ENCODE results near the gene ETV4. TPM values are rescaled to one million over a fixed set of nuclear protein-coding genes. Genes with fewer than 3 reads are reported as not detected.

ETV4 gene
- total and polyA plus RNA-seq, 2 experiments from 2014 or later, result 2.8 to 3.5 TPM

DNA sequence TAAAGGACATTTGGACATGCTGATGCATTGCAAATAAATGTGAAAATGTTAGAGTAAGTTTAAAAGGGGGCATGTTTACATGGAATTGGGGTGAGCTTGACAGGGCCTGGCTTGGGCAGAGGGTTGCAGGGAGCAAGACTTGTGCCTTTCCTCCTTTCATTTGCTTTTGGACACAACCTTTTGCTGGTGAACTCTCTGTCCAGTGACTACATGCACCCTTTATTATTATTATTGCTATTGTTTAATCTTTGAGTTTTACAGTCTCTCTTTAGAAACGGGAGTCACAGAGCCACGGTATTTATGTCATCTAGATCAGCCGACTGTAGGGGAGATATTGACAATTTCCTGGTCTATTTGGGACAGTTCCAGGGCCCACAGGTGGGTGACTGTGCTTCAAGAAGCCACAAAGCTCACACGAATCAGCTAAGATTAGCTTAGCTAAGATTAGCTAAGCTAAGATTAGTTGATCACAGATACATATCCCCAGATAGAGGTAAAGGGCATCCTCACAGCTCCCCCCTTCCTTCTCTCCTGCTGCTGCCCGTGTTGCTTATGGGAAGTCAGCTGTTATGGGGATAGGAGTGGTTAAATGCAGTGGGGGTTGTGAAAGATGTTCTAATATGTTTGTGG, 28.9 kb upstream of the ETV4 start:
- H3K36me3 ChIP-seq (ENCODE audit: low read depth), result no peaks in the 10 kb centered on the region
- no peaks in the 10 kb centered on the region for H4K20me1 ChIP-seq (ENCODE audit: insufficient read depth)
- no peak overlapping the region for H3K27ac ChIP-seq
- no peak overlapping the region for H3K9ac ChIP-seq
- 37 to 39% methylated on average over 5 of the region's 5 CpGs for WGBS, 2 experiments (ENCODE audit: low coverage in 1 of 2, low lambda C conversion rate in 2 of 2, missing lambda C conversion rate in 2 of 2)
- in situ Hi-C loops (cut with MboI), result loop anchor here (5.0 kb wide), 1 partner anchor 97 kb away; no protein-coding TSS in a partner anchor
- DNase-seq, result no peak
- no peak overlapping the region for H3K4me3 ChIP-seq
- no peak overlapping the region for H3K4me2 ChIP-seq (ENCODE audit: unreplicated experiment)
- TF ChIP-seq EZH2phosphoT487 (IDR thresholded peaks at IDR 0.05; ENCODE audit: insufficient read depth, low read depth) (no peak), EZH2 (IDR thresholded peaks at IDR 0.05; ENCODE audit: insufficient read depth, poor library complexity, severe bottlenecking) (no peak)
- H3F3A ChIP-seq (ENCODE audit: insufficient read depth), result peaks cover 10% of the 10 kb centered on the region
- H3K9me2 ChIP-seq (ENCODE audit: insufficient read depth), result no peaks in the 10 kb centered on the region
- H3K27me3 ChIP-seq (replicated peaks; ENCODE audit: insufficient read depth), result no peaks in the 10 kb centered on the region
- no peak overlapping the region for H2AFZ ChIP-seq
- no peaks in the 10 kb centered on the region for H3K79me2 ChIP-seq (ENCODE audit: insufficient read depth)
- H3K9me3 ChIP-seq (ENCODE audit: low read depth), result no peaks in the 10 kb centered on the region
- H3K4me1 ChIP-seq (ENCODE audit: insufficient read depth), result peaks cover 24% of the 10 kb centered on the region

DNA sequence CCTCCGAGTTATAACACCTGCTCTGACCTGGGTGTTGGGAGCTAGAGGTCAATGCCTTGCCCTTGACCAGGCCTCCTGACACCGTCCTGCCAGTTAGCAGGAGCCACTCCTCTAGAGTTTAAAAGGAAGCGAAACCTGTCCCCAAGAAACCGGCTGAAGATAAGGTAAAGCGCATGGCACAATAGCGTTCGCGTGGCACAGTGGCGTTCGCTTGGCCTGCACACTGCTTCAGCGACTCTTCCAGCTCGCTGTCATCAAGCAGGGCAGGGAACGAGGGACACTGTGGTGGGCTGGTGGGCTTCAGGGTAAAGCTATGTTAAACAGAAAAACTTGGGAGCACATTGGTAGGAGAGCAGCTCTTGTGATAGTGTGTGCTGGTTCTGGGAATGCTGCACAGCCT, 28.2 kb upstream of the ETV4 start:
- no peaks in the 10 kb centered on the region for H3K9me3 ChIP-seq (ENCODE audit: low read depth)
- 68 to 79% methylated on average over 13 of the region's 13 CpGs for WGBS, 2 experiments (ENCODE audit: low coverage in 1 of 2, low lambda C conversion rate in 2 of 2, missing lambda C conversion rate in 2 of 2)
- peaks cover 13% of the 10 kb centered on the region for H3F3A ChIP-seq (ENCODE audit: insufficient read depth)
- H3K9ac ChIP-seq, result no peak overlapping the region
- no peak overlapping the region for H3K4me2 ChIP-seq (ENCODE audit: unreplicated experiment)
- no peak overlapping the region for H2AFZ ChIP-seq
- H3K4me3 ChIP-seq, result no peak overlapping the region
- no peaks in the 10 kb centered on the region for H3K36me3 ChIP-seq (ENCODE audit: low read depth)
- H3K4me1 ChIP-seq (ENCODE audit: insufficient read depth), result peaks cover 19% of the 10 kb centered on the region
- H3K79me2 ChIP-seq (ENCODE audit: insufficient read depth), result no peaks in the 10 kb centered on the region
- no peaks in the 10 kb centered on the region for H3K27me3 ChIP-seq (replicated peaks; ENCODE audit: insufficient read depth)
- H3K9me2 ChIP-seq (ENCODE audit: insufficient read depth), result no peaks in the 10 kb centered on the region
- H4K20me1 ChIP-seq (ENCODE audit: insufficient read depth), result no peaks in the 10 kb centered on the region
- no peak for TF ChIP-seq EZH2 (IDR thresholded peaks at IDR 0.05; ENCODE audit: insufficient read depth, poor library complexity, severe bottlenecking)
- no peak for TF ChIP-seq EZH2phosphoT487 (IDR thresholded peaks at IDR 0.05; ENCODE audit: insufficient read depth, low read depth)
- DNase-seq, result no peak
- no peak overlapping the region for H3K27ac ChIP-seq
- in situ Hi-C loops (cut with MboI), result no loop called here

DNA sequence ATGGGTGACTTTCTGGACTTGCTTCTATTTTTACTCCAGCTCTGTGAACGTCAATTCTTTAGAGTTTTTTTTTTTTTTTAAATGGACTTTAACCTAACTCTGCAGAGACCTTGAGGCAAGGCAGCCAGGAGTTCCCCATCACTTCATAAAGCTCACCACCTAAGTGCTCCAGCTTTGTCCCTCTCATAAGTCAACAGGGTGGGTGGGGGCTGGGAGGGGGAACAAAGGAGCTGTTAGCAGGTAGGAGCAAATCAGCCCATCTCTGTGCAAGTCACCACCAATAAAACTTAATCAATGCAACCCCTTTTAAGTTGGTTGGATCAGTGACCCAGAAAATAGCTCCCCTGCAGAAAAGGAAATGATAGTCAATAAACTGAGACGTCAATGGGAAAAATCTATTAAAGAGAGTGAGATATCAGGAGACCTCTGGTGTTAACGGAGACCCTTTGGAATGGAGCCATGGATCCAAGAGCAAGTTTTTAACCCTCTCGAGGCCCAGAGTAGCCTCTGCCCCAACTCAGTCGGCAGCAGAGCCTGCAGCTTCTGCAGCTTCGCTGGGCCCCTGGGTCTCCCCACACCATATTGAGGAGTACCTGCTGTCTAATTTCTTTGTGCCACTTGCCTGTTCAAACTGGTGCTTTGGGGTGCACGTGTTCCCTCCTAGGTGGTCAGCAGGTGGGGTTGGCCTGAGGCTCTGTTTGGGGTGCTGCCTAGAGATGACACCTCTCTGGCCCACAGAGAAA, 27.6 kb upstream of the ETV4 start:
- H3K9me2 ChIP-seq (ENCODE audit: insufficient read depth), result no peaks in the 10 kb centered on the region
- in situ Hi-C loops (cut with MboI), result no loop called here
- no peak for DNase-seq

DNA sequence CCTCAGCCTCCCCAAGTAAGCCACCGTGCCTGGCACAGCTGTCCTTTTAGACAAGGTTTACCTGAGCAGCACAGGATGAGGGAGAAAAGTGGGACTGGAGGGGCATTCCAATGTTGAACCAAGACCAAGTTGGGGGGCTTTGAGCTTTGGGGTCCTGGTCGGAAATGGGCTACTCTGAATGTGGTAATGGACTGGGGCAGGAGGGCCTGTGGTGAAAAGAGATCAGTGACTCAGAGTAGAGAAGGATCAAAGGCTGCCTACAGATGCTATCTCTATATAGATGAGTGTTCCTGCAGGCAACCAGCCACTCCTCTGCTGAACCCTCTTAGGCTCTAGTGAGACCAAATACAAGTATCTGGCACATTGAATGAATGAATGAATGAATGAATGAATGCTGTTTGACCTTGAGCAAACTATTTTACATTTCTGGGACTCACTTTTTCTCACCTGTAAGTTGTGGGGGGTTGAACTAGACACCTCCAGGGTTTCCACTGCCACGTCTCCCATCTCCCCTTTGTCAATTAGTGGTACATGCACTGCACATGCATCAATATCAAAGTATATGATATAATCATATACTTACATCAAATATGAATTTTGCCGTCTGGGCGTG, 26.3 kb upstream of the ETV4 start:
- Histone ChIP-seq H3K36me3 (ENCODE audit: low read depth) (no peaks in the 10 kb centered on the region), H3K4me2 (ENCODE audit: unreplicated experiment) (no peak overlapping the region), H3K9me2 (ENCODE audit: insufficient read depth) (no peaks in the 10 kb centered on the region), H3K4me3 (no peak overlapping the region), H3F3A (ENCODE audit: insufficient read depth) (peaks cover 16% of the 10 kb centered on the region), H4K20me1 (ENCODE audit: insufficient read depth) (no peaks in the 10 kb centered on the region), H3K9ac (no peak overlapping the region), H3K27ac (no peak overlapping the region), H3K79me2 (ENCODE audit: insufficient read depth) (no peaks in the 10 kb centered on the region), H3K27me3 (replicated peaks; ENCODE audit: insufficient read depth) (no peaks in the 10 kb centered on the region), H2AFZ (no peak overlapping the region), H3K9me3 (ENCODE audit: low read depth) (no peaks in the 10 kb centered on the region), H3K4me1 (ENCODE audit: insufficient read depth) (peaks cover 9% of the 10 kb centered on the region)
- in situ Hi-C loops (cut with MboI), result no loop called here
- 75 to 80% methylated on average over 5 of the region's 5 CpGs for WGBS, 2 experiments (ENCODE audit: low coverage in 1 of 2, low lambda C conversion rate in 2 of 2, missing lambda C conversion rate in 2 of 2)
- no peak for DNase-seq
- no peak for TF ChIP-seq EZH2 (IDR thresholded peaks at IDR 0.05; ENCODE audit: insufficient read depth, poor library complexity, severe bottlenecking)
- no peak for TF ChIP-seq EZH2phosphoT487 (IDR thresholded peaks at IDR 0.05; ENCODE audit: insufficient read depth, low read depth)

More for the DNA sequence above, 27.6 kb upstream of the ETV4 start:
- Histone ChIP-seq H3K4me1 (ENCODE audit: insufficient read depth) (peaks cover 13% of the 10 kb centered on the region), H3K4me3 (no peak overlapping the region), H2AFZ (no peak overlapping the region), H3K9me3 (ENCODE audit: low read depth) (no peaks in the 10 kb centered on the region), H3K79me2 (ENCODE audit: insufficient read depth) (no peaks in the 10 kb centered on the region), H3K27me3 (replicated peaks; ENCODE audit: insufficient read depth) (no peaks in the 10 kb centered on the region), H3F3A (ENCODE audit: insufficient read depth) (peaks cover 16% of the 10 kb centered on the region), H3K27ac (no peak overlapping the region), H4K20me1 (ENCODE audit: insufficient read depth) (no peaks in the 10 kb centered on the region), H3K36me3 (ENCODE audit: low read depth) (no peaks in the 10 kb centered on the region), H3K4me2 (ENCODE audit: unreplicated experiment) (no peak overlapping the region), H3K9ac (no peak overlapping the region)
- WGBS, 2 experiments (ENCODE audit: low coverage in 1 of 2, low lambda C conversion rate in 2 of 2, missing lambda C conversion rate in 2 of 2), result 33 to 38% methylated on average over 7 of the region's 7 CpGs
- TF ChIP-seq EZH2 (IDR thresholded peaks at IDR 0.05; ENCODE audit: insufficient read depth, poor library complexity, severe bottlenecking), result no peak
- no peak for TF ChIP-seq EZH2phosphoT487 (IDR thresholded peaks at IDR 0.05; ENCODE audit: insufficient read depth, low read depth)
